Activated CD4-positive, alpha-beta T cell treated with anti-CD3 and anti-CD28 coated beads, Interleukin-2, amount 10 ng/mL, durations not matched to agents 7 days and 5 days (primary cell): ENCODE results near the gene MCL1. TPM values are rescaled to one million over a fixed set of nuclear protein-coding genes. Genes with fewer than 3 reads are reported as not detected.
A peak's percentile ranks its signal among the peaks of the same experiment; 100 is the strongest.
"Not testable (repeated sequence)": the region's sequence is repeated elsewhere in the genome, so short reads cannot be mapped to it uniquely, and the experiment has no call there.

Experiments
- CTCF ChIA-PET: fragments of 350-600 bp; sonication (Branson Sonifier 250); formaldehyde crosslinking; loops from one replicate; lab custom pipeline; 2021; ENCODE audit warnings: antibody characterized with exemption; lab: Charles Lee
- POLR2A ChIA-PET: fragments of 350-600 bp; sonication (Branson Sonifier 250); formaldehyde crosslinking; loops from one replicate; lab custom pipeline; 2021; ENCODE audit warnings: antibody characterized with exemption; lab: Charles Lee
- DNase-seq: peaks from one replicate; pipeline ENCODE4 v3.0.0-alpha.2; 2020
- H3K27ac Mint-ChIP-seq: one replicate; pipeline ENCODE4 v1.8.0; 2021; ENCODE audit warnings: mild to moderate bottlenecking, moderate library complexity, mixed read lengths
- H3K27me3 Mint-ChIP-seq: one replicate; pipeline ENCODE4 v1.8.0; 2021; ENCODE audit warnings: mixed read lengths
- H3K36me3 Mint-ChIP-seq: one replicate; pipeline ENCODE4 v1.8.0; 2021; ENCODE audit warnings: low read depth, mixed read lengths
- H3K4me1 Mint-ChIP-seq: one replicate; pipeline ENCODE4 v1.8.0; 2021; ENCODE audit warnings: mixed read lengths
- H3K4me3 Mint-ChIP-seq: one replicate; pipeline ENCODE4 v1.8.0; 2021; ENCODE audit warnings: mild to moderate bottlenecking, moderate library complexity, mixed read lengths
- H3K9me3 Mint-ChIP-seq: one replicate; pipeline ENCODE4 v1.8.0; 2021; ENCODE audit warnings: mixed read lengths
- total RNA-seq, 2 experiments: library from RNA; stranded (reverse); gene quantifications; one replicate each; pipeline ENCODE4 v1.2.3, GENCODE V29; 2021

The MCL1 gene
- total RNA-seq, 2 experiments from 2014 or later: 260 to 311 TPM

- not testable (repeated sequence) for H3K27me3 Mint-ChIP-seq
- Mint-ChIP-seq H3K4me1 (peaks cover 14% of the 10 kb centered on the region), H3K36me3 (peaks cover 21% of the 10 kb centered on the region)
Measured at GRCh38 chr1:150598346-150598745, 18.9 kb upstream of the MCL1 start.

DNA sequence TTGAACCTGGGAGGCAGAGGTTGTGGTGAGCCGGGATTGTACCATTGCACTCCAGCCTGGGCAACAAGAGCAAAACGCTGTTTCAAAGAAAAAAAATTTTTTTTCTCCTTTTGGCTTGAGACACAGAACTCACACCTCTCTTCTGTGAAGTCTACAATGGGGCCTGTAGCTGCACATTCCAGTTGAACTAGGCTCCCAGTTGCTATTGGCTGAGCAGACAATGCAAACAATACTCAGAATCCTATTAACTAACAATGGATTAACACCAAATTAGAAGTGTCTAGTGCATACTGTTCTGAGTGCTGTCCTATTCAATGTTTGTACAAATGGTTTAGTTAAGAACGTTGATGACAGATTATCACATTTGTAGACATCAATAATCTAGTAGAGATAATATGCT, 17.6 kb upstream of the MCL1 start:
- Mint-ChIP-seq H3K4me3 (no peak overlapping the region), H3K27ac (no peak overlapping the region), H3K4me1 (peaks cover 14% of the 10 kb centered on the region), H3K36me3 (peaks cover 21% of the 10 kb centered on the region), H3K9me3 (no peaks in the 10 kb centered on the region), H3K27me3 (no peaks in the 10 kb centered on the region)
- ChIA-PET CTCF (interaction anchor here (0.6 kb wide), 1 partner anchor 268 kb away, joined by 4 read pairs; no protein-coding TSS in a partner anchor), POLR2A (no interaction called here)
- no peak for DNase-seq

More at GRCh38 chr1:150598346-150598745, 18.9 kb upstream of the MCL1 start:
- CTCF ChIA-PET: interaction anchor here (0.7 kb wide), 1 partner anchor 10 kb away, joined by 3 read pairs; no protein-coding TSS in a partner anchor
- H3K4me3 Mint-ChIP-seq, POLR2A ChIA-PET, DNase-seq, H3K9me3 Mint-ChIP-seq, H3K27ac Mint-ChIP-seq: not testable (repeated sequence)

DNA sequence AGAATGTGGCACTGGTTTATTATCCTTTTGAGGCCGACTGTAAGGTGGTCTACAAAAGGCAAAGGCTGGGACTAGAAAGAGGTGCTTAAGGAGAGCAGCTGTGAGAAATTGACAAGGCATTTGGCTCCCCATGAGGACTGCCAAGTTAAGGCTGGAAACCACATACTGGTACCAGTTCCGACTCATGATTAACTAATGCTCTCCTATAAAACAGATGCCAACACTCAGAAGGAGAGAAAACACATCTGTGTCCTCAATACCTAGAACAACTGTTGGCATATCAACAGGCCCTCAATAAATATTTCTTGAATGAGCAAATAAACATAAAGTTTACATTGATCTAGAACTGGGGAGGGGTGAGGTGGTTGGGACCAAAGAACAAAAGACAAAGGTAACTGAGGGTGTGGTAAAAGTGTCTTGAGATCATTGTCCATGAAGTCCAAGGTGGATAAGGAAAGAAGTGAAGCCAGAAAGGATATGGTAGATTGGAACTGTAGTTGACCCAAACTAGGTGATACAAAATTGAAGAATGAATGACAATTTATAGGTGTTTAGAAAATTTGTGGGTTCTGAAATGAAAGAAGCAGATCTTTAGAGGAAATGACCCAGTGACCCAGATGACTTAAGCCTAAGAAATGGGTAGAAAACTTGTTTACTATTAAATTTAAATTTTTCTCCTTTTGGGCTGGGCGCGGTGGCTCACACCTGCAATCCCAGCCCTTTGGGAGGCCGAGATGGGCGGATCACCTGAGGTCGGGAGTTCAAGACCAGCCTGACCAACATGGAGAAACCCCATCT, 16.9 kb upstream of the MCL1 start:
- Mint-ChIP-seq H3K4me1 (peaks cover 14% of the 10 kb centered on the region), H3K4me3 (no peak overlapping the region), H3K36me3 (peaks cover 21% of the 10 kb centered on the region), H3K27me3 (no peaks in the 10 kb centered on the region), H3K27ac (no peak overlapping the region), H3K9me3 (no peaks in the 10 kb centered on the region)
- DNase-seq: no peak
- POLR2A ChIA-PET: no interaction called here
- CTCF ChIA-PET: interaction anchor here (0.6 kb wide), 1 partner anchor 269 kb away, joined by 4 read pairs; no protein-coding TSS in a partner anchor

GRCh38 chr1:150582371-150582770, 3.0 kb upstream of the MCL1 start:
- H3K36me3 Mint-ChIP-seq: peaks cover 25% of the 10 kb centered on the region
- DNase-seq: no peak
- H3K4me1 Mint-ChIP-seq: peaks cover 19% of the 10 kb centered on the region
- H3K9me3 Mint-ChIP-seq: no peaks in the 10 kb centered on the region
- H3K27me3 Mint-ChIP-seq: no peaks in the 10 kb centered on the region
- no peak overlapping the region for H3K27ac Mint-ChIP-seq
- POLR2A ChIA-PET: no interaction called here
- CTCF ChIA-PET: interaction anchor here (0.8 to 1.0 kb wide), 2 partner anchors 11 to 22 kb away, joined by 3 to 4 read pairs; no protein-coding TSS in a partner anchor
- H3K4me3 Mint-ChIP-seq: no peak overlapping the region

- DNase-seq, H3K4me3 Mint-ChIP-seq, H3K27ac Mint-ChIP-seq, H3K9me3 Mint-ChIP-seq, POLR2A ChIA-PET, H3K27me3 Mint-ChIP-seq: not testable (repeated sequence)
- H3K36me3 Mint-ChIP-seq: peaks cover 29% of the 10 kb centered on the region
- peaks cover 19% of the 10 kb centered on the region for H3K4me1 Mint-ChIP-seq
- CTCF ChIA-PET: interaction anchor here (1.0 kb wide), 1 partner anchor 11 kb away, joined by 4 read pairs; no protein-coding TSS in a partner anchor
Measured at GRCh38 chr1:150581962-150582361, 2.6 kb upstream of the MCL1 start.

- H3K9me3 Mint-ChIP-seq, H3K4me3 Mint-ChIP-seq, H3K27ac Mint-ChIP-seq, DNase-seq, H3K27me3 Mint-ChIP-seq, POLR2A ChIA-PET: not testable (repeated sequence)
- H3K4me1 Mint-ChIP-seq: peaks cover 19% of the 10 kb centered on the region
- CTCF ChIA-PET: interaction anchor here (2.1 to 14.6 kb wide), 2 partner anchors 14 to 21 kb away, joined by 8 to 158 read pairs; no protein-coding TSS in a partner anchor
- H3K36me3 Mint-ChIP-seq: peaks cover 35% of the 10 kb centered on the region
Measured at GRCh38 chr1:150581437-150581836, 2.0 kb upstream of the MCL1 start.

- DNase-seq, H3K27me3 Mint-ChIP-seq, H3K9me3 Mint-ChIP-seq, POLR2A ChIA-PET: not testable (repeated sequence)
- peak overlapping the region; percentile 91 for H3K27ac Mint-ChIP-seq
- CTCF ChIA-PET: interaction anchor here (2.1 to 14.6 kb wide), 3 partner anchors 8 to 20 kb away, joined by 8 to 158 read pairs (median 8); no protein-coding TSS in a partner anchor
- H3K4me1 Mint-ChIP-seq: peaks cover 19% of the 10 kb centered on the region
- H3K4me3 Mint-ChIP-seq: peak overlapping the region; percentile 99
- H3K36me3 Mint-ChIP-seq: peaks cover 39% of the 10 kb centered on the region
Measured at GRCh38 chr1:150580966-150581365, 1.6 kb upstream of the MCL1 start.

DNA sequence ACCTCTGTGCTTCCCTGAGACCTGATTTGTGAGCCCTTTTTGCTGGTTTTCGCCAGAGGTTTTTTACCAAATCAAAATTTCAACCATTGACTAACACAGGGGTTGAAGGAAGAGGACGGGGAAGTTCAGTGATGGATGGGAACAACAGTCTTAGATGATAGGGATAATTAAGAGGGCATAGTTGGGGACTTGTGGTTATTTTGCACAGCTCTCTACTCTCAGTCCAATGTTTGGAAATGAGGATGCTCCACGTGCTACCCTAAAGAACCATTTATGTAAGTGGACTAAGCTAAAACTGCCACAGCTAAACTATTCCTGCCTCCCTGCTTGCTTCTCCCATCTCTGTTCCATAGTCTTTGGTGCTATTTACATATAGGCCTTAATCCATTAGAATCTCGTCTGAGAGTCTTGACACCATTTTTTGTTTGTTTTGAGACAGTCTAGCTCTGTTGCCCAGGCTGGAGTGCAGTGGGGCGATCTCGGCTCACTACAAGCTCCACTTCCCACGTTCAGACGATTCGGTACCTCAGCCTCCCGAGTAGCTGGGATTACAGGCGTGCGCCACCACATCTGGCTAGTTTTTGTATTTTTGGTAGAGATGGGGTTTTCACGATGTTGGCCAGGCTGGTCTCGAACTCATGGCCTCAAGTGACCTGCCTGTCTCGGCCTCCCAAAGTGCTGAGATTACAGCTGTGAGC, 684 bp upstream of the MCL1 start:
- POLR2A ChIA-PET: interaction anchor here (0.8 to 4.6 kb wide), 7 partner anchors 10 to 49 kb away, joined by 4 to 50 read pairs (median 9); partner anchors contain the start of gene ENSA
- CTCF ChIA-PET: interaction anchor here (0.8 to 14.6 kb wide), 8 partner anchors 9 to 467 kb away, joined by 3 to 158 read pairs (median 6); no protein-coding TSS in a partner anchor
- Mint-ChIP-seq H3K36me3 (peaks cover 46% of the 10 kb centered on the region), H3K9me3 (no peaks in the 10 kb centered on the region), H3K27ac (peak overlapping the region; percentile 91), H3K4me3 (peak overlapping the region; percentile 99), H3K27me3 (no peaks in the 10 kb centered on the region), H3K4me1 (peaks cover 19% of the 10 kb centered on the region)
- no peak for DNase-seq

DNA sequence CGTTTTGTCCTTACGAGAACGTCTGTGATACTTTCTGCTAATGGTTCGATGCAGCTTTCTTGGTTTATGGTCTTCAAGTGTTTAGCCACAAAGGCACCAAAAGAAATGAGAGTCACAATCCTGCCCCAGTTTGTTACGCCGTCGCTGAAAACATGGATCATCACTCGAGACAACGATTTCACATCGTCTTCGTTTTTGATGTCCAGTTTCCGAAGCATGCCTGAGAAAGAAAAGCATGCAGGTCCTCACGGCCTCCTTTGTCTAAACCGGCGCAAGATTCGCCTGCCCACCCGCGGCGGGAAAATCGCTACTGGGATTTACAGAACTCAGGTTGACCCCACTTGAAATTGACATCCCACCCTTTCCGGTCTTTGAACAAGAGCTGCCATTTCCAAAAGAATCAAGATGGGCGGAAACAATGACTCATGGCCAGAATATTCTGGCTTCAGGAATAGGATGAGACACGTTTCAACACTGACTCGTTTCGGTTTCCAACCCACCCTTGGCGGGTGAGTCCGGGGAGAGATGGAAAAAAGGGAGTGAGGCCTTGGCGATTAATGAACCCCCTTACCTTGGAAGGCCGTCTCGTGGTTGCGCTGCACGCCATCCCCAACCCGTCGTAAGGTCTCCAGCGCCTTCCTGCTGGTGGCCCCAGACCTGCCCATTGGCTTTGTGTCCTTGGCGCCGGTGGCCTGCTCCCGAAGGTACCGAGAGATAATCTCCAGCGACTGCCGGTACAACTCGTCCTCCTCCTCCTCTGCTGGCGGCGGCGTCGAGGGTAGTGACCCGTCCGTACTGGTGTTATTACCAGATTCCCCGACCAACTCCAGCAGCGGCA, 919 bp downstream of the MCL1 start:
- H3K27ac Mint-ChIP-seq: peak overlapping the region; percentile 98
- no peaks in the 10 kb centered on the region for H3K9me3 Mint-ChIP-seq
- POLR2A ChIA-PET: interaction anchor here (0.6 to 4.6 kb wide), 5 partner anchors 8 to 51 kb away, joined by 3 to 50 read pairs (median 9); partner anchors contain the start of gene ENSA
- peak overlapping the region; percentile 99 for H3K4me3 Mint-ChIP-seq
- H3K27me3 Mint-ChIP-seq: no peaks in the 10 kb centered on the region
- CTCF ChIA-PET: interaction anchor here (1.1 to 14.6 kb wide), 6 partner anchors 8 to 423 kb away, joined by 3 to 158 read pairs (median 6); no protein-coding TSS in a partner anchor
- peaks cover 30% of the 10 kb centered on the region for H3K4me1 Mint-ChIP-seq
- H3K36me3 Mint-ChIP-seq: peaks cover 61% of the 10 kb centered on the region
- DNase-seq: peak; percentile 61

GRCh38 chr1:150577557-150578271, 1.7 kb downstream of the MCL1 start:
- POLR2A ChIA-PET: interaction anchor here (0.9 to 4.6 kb wide), 2 partner anchors 15 to 62 kb away, joined by 6 to 50 read pairs; partner anchors contain the start of gene FALEC

More at GRCh38 chr1:150577557-150578271, 1.7 kb downstream of the MCL1 start:
- DNase-seq: peak; percentile 46
- H3K9me3 Mint-ChIP-seq: no peaks in the 10 kb centered on the region
- peaks cover 38% of the 10 kb centered on the region for H3K4me1 Mint-ChIP-seq
- peak overlapping the region; percentile 99 for H3K4me3 Mint-ChIP-seq
- CTCF ChIA-PET: interaction anchor here (1.2 to 14.6 kb wide), 4 partner anchors 10 to 44 kb away, joined by 4 to 158 read pairs (median 7); no protein-coding TSS in a partner anchor
- H3K36me3 Mint-ChIP-seq: peaks cover 69% of the 10 kb centered on the region
- no peaks in the 10 kb centered on the region for H3K27me3 Mint-ChIP-seq
- peak overlapping the region; percentile 98 for H3K27ac Mint-ChIP-seq
